OCI-LY1 (cell line): ENCODE results near the gene SCN2B.

Experiments used
- CTCF ChIP-seq: fragments of 200-600 bp; sonication (generic), shearing (Covaris generic); IDR thresholded peaks from 2 replicates; pipeline ENCODE4 v1.5.1; 2017; ENCODE audit warnings: mild to moderate bottlenecking, antibody characterized with exemption, low read length, moderate library complexity, mixed read lengths
- EZH2 ChIP-seq: fragments of 200-600 bp; sonication (generic), shearing (Covaris generic); IDR thresholded peaks from 2 replicates; pipeline ENCODE4 v1.8.0; 2017; ENCODE audit warnings: borderline replicate concordance, mixed run types, mild to moderate bottlenecking, antibody characterized with exemption, low read length, moderate library complexity, mixed read lengths

GRCh38 chr11:118153516-118153915 is 22.9 kb downstream of the SCN2B start:
- TF ChIP-seq CTCF = no peak
- no peak for TF ChIP-seq EZH2
